ENCODE results near the gene E4F1. TPM values are rescaled to one million over a fixed set of nuclear protein-coding genes. Genes with fewer than 3 reads are reported as not detected.

The E4F1 gene
- total RNA-seq, 1 experiment from 2014 or later: 34.4 TPM

- peak; percentile 97 for TF ChIP-seq E2F4 (CRISPR knock-in tag; IDR thresholded peaks at IDR 0.05; ENCODE audit: borderline replicate concordance, low read depth)
- TF ChIP-seq KAT7 (CRISPR knock-in tag; IDR thresholded peaks at IDR 0.05; ENCODE audit: borderline replicate concordance): peak; percentile 57; the same call in 1 of the 2 replicates
- TF ChIP-seq ATF1 (CRISPR knock-in tag; IDR thresholded peaks at IDR 0.05): peak; percentile 81; the same call in 1 of the 2 replicates
- peak; percentile 92; the same call in 1 of the 2 replicates for TF ChIP-seq TP53 (CRISPR knock-in tag; IDR thresholded peaks at IDR 0.05)
- no peak for TF ChIP-seq PREB (CRISPR knock-in tag; IDR thresholded peaks at IDR 0.05; ENCODE audit: borderline replicate concordance)
- peak; percentile 7; the same call in 1 of the 2 replicates for TF ChIP-seq NR2C2 (CRISPR knock-in tag; IDR thresholded peaks at IDR 0.05)
- peak; percentile 78; the same call in 1 of the 2 replicates for TF ChIP-seq HMGXB4 (CRISPR knock-in tag; IDR thresholded peaks at IDR 0.05)
- TF ChIP-seq ERG (CRISPR knock-in tag; IDR thresholded peaks at IDR 0.05): no peak
- peak; percentile 40; the same call in 1 of the 2 replicates for TF ChIP-seq FOXP1 (CRISPR knock-in tag; IDR thresholded peaks at IDR 0.05; ENCODE audit: borderline replicate concordance)
- TF ChIP-seq ETV6 (CRISPR knock-in tag; IDR thresholded peaks at IDR 0.05): peak; percentile 58
- TF ChIP-seq NFE2L1 (CRISPR knock-in tag; IDR thresholded peaks at IDR 0.05): peak; percentile 45; the same call in 1 of the 2 replicates
- 0 out of 2 replicates have a peak, but pooled peaks have one; percentile 38 for TF ChIP-seq ZMAT4 (CRISPR knock-in tag; IDR thresholded peaks at IDR 0.05)
- peak; percentile 55 for TF ChIP-seq USF1 (CRISPR knock-in tag; IDR thresholded peaks at IDR 0.05)
- peak; percentile 97 for TF ChIP-seq SP1 (CRISPR knock-in tag; conservative IDR thresholded peaks at IDR 0.05)
- TF ChIP-seq ATF3 (CRISPR knock-in tag; conservative IDR thresholded peaks at IDR 0.05): no peak
- no peak for TF ChIP-seq MLX (CRISPR knock-in tag; IDR thresholded peaks at IDR 0.05)
- TF ChIP-seq IRF1 (CRISPR knock-in tag; IDR thresholded peaks at IDR 0.05): no peak
- TF ChIP-seq TEAD4 (CRISPR knock-in tag; IDR thresholded peaks at IDR 0.05): peak; percentile 76
- TF ChIP-seq SMAD3 (CRISPR knock-in tag; IDR thresholded peaks at IDR 0.05; ENCODE audit: borderline replicate concordance): peak; percentile 50; the same call in 1 of the 2 replicates
- TF ChIP-seq ZNF219 (CRISPR knock-in tag; IDR thresholded peaks at IDR 0.05; ENCODE audit: borderline replicate concordance): no peak
- peak; percentile 97 for TF ChIP-seq MAX (CRISPR knock-in tag; IDR thresholded peaks at IDR 0.05)
- 0 out of 2 replicates have a peak, but pooled peaks have one; percentile 27 for TF ChIP-seq HMGA2 (CRISPR knock-in tag; IDR thresholded peaks at IDR 0.05)
- TF ChIP-seq ARID4B (CRISPR knock-in tag; IDR thresholded peaks at IDR 0.05; ENCODE audit: borderline replicate concordance): peak; percentile 74
These were observed 44.7 kb downstream of the E4F1 start, which contains the start of gene RNPS1 (continued) for GRCh38 chr16:2267913-2268666.
